Stimulated activated CD4-positive, alpha-beta T cell treated with anti-CD3 and anti-CD28 coated beads, TNF-alpha, amount 100 ng/mL, for 1 hour (primary cell): ENCODE measurements around the gene KIF16B.
"Not testable (repeated sequence)": the region's sequence is repeated elsewhere in the genome, so short reads cannot be mapped to it uniquely, and the experiment has no call there.

ENCODE experiments used
- DNase-seq, 3 donors: peaks; one replicate each; pipeline ENCODE4 v3.0.0-alpha.2; 2020; ENCODE audit warnings: low read depth in 3 of 3, low spot score in 1 of 3

The KIF16B gene

DNA sequence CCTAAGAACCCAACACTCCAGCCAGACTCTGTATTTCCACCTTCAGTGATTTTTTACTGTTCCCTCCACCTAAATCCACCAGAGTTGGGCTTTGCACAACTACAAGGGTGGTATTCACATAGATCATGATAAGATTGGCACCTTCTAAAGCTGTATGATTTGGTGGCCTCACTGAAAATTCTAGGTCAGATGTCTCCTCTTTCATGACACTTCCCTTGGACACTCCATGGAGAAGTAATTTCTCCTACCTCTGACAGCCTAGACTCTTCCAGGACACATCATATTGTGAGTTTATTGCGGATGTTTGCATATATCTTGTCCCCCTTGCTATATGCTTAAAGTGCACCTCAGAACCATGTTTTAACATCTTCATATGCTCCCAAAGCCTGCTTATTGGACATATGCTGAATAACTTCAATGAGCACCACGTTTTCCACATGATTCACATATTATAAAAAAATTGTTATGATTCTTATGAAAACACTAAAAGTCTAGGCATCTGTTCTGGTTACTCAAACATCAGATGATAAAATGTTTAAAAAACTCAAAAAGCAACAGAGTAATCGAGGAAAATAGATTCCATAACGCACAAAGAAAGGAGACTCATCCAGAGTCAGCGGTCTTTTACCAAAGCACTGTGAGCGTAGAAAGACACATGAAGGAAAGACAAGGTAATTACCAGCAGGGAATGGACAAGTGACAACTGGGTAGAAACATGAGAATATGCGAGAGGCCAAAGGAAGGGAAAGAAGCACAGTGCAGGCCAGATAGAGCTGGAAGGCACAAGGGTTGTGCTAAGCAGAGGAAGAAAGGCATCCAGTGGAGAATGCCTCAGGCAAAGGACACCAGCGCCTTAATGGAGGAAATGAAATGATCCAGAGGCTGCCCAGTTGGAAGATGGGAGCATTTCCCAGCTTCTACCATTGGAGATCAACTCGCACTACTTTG lies 46.5 kb downstream of the KIF16B start:
- DNase-seq, result no peak

DNA sequence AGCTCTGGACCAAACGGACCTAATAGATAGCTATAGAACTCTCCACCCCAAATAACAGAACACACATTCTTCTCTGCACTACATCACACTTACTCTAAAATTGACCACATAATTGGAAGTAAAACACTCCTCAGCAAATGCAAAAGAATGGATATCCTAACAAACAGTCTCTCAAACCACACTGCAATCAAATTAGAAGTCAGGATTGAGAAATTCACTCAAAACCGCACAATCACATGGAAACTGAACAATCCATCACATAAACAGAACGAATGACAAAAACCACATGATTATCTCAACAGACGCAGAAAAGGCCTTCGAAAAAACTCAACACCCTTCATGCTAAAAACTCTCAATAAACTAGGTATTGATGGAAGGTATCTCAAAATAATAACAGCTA lies 50.6 kb downstream of the KIF16B start:
- DNase-seq, result not testable (repeated sequence)

DNA sequence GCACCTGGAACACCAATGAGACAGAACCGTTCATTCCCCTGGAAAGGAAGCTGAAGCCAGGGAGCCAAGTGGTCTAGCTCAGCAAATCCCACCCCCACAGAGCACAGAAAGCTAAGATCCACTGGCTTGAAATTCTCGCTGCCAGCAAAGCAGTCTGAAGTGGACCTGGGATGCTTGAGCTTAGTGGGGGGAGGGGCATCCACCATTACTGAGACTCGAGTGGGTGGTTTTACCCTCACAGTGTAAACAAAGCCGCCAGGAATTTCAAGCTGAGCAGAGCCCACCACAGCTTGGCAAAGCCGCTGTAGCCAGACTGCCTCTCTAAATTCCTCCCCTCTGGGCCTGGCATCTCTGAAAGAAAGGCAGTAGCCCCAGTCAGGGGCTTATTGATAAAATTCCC lies 53.1 kb downstream of the KIF16B start:
- DNase-seq, result no peak

DNA sequence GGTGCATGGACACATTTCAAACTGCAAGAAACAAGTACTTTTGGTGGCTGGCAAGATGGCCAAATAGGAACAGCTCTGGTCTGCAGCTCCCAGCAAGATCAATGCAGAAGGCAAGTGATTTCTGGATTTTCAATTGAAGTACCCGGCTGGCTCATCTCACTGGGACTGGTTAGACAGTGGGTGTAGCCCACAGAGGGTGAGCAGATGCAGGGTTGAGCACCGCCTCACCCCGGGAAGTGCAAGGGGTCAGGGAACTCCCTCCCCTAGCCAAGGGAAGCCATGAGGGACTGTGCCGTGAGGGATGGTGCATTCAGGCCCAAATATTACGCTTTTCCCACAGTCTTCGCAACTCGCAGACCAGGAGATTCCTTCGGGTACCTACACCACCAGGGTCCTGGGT lies 53.6 kb downstream of the KIF16B start:
- not testable (repeated sequence) for DNase-seq

DNA sequence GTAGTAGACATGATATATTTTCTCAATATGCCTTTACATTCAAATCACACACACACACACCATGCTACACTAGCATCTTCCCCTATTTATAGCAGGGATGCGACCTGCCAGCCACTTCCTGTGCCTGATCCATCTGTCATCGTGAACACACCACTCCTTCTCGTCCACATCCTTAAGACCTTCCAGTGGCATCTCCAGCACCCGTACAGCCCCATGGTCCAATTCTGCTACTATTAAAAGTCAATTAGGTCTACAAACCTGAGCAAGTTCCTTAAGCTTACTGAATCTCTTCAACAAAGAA lies 54.5 kb downstream of the KIF16B start:
- no peak for DNase-seq

DNA sequence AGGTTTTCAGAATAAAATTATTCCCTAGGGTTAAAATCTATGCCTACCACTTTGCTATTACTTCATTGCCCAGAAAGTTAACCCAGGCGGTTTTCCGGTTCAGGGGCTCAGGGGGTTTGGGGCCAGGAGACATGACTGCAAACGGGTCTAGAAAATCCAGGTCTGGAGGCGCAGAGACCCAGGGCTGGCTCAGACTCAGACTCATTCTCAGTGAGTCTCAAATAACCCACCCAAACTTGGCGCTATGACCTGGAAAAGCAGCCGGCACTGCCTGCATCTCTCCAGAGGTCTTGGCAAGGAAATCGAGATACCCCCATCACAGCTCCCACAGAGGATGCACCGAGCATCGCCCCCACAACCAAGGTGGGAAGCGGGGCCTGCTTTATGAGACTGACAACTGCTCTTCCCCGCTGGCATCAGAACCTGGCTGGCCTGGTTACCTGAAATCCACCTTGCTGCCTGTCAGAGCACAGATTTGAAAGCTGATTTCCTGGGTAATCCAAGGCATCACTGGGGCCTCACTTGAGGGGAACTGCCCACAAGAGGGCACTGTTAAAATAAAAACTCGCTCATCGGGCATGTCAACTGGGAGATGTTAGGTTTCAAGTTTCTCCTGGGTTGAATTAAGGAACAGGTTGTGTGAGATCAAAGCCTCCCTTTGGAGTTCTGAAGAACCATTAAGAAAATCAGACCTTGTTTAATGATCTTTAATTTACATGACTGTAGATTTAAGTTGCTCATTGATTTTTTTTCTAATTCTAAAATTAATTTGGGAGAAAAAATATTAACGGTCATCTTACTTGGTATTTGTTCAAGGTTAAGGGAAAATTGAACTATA lies 55.1 kb downstream of the KIF16B start:
- DNase-seq, result no peak

DNA sequence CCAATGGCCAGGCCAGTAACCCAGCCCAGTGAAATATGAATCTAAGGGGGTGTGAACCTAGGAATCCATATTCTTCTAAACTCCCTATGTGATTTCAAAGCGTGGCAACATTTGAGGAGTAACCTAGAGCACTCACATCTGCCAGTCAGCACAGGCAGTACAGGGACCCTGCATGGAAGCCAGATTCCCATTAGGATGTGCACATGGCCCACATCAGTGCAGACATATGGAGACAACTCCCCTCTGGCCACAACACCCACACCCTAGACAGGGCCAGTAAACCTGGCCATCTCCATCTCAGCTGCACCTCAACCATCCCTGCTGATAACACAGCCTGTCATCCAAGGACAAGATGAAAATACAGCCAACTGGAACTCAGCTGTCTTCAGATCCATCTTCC lies 56.5 kb downstream of the KIF16B start:
- no peak for DNase-seq

DNA sequence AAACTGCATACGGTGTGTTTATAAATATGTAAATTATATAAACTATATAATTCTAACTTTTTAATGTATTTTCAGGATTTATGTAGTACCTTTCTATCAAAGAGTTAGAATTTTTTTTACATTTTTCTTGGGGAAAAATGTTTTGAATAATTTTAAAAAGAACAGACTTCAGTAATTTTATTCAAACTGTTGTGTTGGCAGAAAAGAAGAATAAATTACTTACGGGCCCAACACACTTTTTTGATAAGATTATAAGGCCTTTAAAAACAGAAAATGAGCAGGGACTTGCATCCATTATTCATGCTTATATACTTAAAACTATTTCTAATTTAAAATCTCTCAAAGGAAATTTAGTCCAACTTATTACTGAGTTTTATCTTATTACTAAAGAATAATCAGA lies 58.2 kb downstream of the KIF16B start:
- no peak for DNase-seq

DNA sequence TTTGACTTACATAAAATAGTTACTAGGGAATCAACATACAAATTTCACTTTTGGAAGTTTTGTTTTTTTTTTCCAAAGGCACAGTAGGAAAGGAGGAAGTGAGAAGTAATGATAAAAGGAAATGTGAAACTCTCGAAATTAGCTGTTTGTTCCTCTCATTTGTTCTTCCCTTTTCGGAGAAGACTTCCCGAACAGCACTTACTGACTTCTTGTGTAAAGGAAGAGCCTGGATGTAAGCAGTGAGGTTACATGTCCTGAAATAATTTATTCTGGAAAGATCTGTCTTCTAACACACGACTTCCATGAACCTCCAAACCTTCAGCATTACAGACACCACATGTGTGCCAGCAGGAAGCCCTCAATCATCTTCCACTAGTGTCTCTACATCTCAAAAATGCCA lies 59.1 kb downstream of the KIF16B start:
- DNase-seq, result no peak

DNA sequence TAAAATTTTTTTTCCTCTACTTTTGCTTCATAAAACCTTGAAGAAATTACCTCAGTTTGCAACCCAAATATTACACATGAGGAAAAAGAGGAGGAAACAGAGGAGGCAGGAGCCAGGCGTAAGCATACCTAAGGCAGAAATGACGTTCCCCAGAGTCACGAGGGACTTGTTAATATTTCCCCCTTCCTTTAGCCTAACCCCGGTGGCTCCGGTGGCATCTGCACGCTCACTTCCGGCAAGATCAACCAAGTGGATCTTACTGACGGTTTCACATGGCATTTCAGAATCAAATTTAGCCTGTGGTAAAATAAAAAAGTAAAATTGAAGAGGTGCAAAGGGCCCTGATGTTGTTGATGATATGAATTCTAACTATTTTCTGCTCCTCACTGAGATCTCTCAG lies 67.4 kb downstream of the KIF16B start:
- no peak for DNase-seq

DNA sequence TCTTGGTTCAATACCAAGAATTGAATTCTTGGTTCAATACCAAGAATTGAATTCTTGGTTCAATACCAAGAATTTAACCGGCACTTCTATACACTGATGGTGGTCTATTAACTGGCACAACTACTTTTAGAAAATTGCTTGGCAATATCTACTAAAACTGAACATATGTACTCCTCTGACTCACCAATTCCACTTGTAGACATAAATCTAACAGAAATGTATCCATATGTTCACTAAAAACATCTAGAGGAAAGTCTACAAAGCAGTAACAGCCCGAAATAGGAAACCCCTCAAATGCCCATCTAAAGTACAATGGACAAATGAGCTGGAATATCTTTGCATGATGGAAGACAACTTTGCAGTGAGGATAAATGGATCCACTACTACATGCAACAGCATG lies 71.9 kb downstream of the KIF16B start:
- DNase-seq, result no peak

DNA sequence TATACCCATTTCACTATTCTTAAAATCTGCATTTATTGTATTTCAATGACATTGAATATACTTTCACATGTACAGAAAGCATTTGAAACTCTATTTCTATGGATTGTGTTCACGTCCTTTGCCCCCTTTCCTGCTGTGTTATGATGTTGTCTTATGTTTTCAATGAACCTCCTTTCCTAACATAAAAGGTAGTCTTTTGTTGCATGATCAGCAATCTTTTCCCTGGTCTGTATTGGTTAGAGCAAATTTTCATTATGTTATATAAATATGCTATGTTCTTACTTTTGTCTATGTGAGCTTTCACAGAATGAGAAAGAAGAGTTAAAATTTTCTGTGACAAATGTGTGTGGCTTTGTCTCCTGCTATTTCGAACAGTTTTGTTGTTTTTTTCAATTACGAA lies 73.1 kb downstream of the KIF16B start:
- no peak for DNase-seq

DNA sequence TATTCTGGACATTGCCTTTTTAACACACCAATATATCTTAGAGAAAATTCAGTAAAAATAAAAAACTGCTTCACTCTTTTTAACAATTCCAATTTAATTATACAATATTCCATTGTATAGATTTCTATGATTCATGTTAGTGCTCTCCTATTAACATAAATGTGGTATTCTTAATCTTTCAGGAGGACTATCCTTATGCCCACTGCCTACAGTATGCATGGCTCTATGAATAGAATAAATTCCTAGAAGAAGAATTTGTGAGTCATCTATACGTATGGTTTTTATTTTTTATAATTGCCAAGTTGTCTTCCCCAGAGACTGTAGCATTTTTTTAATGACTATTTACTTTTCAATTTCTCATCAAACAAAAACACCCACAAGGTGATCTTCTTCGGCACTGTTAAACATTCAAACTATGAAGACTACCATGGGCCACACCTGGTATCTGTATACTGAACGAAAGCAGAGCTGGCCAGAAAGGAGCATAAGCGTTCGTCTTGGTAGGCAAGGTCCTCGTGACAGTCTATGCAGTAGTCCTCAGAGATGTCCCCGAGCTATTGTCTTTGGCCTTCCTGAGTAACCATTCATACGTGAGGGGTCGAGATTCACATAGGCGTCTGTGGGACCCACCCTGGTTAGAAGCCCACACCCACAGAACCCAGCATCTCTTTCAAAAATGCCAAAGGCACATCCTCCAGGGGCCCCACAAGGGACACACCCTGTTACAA lies 74.6 kb downstream of the KIF16B start:
- DNase-seq, result no peak

DNA sequence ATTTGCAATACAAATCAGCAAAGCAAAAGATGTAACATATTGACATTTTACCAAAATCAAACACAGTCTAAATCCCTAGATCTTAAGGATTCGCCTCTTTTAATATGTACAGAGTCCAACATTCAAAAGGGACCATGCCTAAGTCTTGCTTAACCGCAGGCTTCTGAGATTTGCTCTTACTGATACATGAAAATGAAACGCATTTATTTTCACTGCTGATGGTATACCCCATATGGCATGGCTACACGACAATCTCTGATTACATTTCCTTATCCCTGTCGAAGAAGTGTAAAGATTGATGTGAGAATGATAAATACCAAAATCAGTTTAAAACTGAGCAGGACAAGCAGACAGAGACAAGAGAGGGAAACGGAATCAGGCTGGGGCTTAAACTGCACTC lies 75.4 kb downstream of the KIF16B start:
- DNase-seq, result no peak

DNA sequence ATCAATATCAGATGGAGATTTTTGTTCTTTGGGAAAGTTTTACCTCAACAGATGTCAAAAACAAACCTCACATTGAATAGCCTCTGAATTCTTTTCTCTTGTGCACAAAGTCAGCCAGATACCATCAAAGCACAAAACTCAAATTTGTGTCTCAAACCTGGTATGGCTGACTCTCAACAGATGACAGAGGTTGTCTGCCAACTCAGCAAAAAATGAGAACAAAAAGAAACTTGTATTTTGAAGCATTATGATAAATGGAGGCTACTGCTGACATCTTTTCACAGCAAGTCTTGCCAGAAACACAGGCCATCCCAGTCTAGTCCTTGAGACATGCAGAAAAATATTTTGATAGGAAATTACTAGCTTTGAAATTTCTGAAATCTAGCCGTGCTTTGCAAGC lies 79.8 kb downstream of the KIF16B start:
- DNase-seq, result no peak

DNA sequence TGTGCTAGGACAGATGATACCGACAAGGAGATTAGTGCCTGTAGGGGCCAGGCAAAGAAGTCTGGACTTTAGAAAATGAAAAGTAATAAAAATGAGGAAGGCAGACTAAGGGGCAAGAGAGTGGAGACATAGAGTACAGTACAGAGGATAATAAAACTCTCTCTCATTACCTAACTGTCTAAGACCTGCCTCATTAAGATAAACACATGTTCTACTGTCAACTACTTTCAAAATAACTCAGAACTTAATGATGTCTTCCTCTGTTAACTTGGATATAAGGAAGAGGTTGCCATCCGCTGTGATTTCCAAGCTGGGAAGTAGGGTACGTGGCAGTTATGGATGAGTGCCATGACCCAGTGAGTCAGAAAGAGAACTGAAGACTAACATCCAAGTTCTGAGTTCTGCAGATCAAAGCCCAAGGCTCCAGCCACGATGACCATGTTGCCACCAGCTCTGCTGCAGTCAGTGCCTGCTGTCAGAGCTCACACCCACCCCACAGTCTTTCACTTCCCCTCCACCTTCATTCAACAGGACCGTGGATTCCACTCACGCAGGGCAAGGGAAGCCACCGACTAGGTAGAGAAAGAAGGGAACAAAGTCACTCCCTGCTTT lies 81.8 kb downstream of the KIF16B start:
- no peak for DNase-seq

DNA sequence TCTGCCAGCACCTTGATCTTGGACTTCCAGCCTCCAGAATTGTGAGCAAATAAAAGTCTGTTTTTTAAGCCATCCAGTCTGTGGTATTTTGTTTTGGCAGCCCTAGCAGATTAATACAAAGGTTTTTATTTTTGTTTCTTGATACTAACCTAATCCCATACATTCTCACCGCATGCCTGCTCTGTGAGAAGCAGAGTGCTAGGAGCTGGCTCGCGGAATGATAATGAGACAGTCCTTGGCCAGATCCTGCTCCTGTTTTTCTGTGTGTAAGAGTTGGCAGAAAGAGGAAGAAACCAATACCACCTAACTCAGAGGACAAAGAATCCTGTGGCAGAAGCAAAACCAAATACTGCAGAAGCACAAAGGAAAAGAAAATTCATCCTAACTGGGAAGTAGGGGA lies 82.6 kb downstream of the KIF16B start:
- DNase-seq, result no peak

DNA sequence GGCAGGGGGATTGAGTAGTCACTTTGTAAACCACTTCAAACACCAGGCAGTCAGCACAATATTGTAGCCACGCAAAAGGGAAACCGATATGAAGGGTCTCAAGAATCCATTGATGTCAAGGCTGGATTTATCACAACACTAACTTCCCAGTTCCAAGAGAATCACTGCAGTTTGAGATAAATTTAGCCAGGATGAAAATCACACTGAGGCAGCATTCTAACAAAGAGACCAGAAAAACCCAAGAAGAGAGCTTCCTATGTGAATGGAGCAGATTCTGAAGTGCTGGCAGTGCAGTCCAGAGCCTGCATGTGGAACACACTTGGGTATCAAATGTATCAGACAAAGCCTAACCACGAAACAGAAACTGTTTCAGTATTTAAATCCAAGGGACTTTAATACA lies 84.6 kb downstream of the KIF16B start:
- DNase-seq, result no peak

DNA sequence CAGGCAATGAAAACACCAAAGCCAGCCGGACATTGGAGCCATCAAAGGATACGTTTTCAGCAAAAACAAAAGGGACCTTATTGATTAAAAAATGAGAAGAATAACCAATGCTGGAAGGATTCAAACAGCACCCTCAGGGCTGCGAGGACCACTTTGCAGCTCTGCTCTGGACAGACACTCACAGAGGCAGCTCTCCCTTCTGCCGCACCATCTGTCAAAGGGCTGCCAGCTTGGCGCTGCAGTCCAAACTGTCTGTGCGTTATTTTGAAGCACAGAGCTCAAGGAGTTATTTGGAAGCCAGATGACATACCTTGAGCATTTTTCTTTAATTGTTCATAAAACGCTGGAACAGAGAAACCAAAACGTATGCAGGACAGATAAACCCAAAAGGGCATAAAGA lies 85.2 kb downstream of the KIF16B start:
- DNase-seq, result no peak

DNA sequence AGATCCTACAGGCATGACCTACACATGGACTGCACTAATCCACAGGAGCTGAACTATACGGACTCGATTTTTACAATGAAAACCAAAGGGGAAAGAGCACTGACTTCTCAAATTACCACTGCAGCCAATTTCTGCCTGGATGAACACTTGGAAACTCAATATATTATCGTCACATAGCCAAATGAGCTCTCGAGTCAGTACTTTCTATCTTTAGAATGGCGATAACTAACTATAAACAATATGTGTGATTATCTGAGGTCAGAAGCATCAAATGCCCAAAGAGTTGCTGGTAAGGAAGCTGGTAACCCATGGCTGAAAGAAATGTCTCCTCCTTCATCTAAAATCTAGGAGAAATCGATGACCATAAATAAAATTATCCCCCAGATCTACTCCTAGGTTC lies 86.7 kb downstream of the KIF16B start:
- DNase-seq, result no peak

DNA sequence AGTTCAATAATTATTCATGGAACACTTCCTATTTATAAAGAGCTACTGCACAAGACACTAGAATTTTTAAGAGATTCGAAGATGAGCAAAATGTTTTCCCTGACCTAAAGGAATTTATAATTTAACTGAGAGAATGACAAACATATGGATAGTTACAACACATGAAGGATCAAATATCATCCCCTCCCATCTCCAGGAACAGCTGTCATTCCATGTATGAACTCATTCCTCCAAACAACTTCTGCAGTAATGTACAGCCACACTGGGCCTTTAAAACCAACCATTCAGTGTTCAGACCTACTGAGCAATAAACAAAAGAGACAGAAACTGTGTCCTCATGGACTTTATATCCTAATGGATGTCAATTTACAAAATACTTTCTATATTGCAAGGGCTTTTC lies 87.8 kb downstream of the KIF16B start:
- DNase-seq, result no peak
